GM19099 (cell line): ENCODE data around the gene ABL1.

Experiments used
- POLR2A ChIP-seq: IDR thresholded peaks from 3 replicates; pipeline ENCODE4 v1.6.1; 2011; ENCODE audit warnings: low read depth; ENCODE audit not compliant: insufficient read length; ENCODE audit errors: extremely low read depth

ABL1 gene

GRCh38 chr9:130899051-130899748, 64.1 kb downstream of the ABL1 start:
- no peak for TF ChIP-seq POLR2A

- TF ChIP-seq POLR2A = no peak
Measured at GRCh38 chr9:130900701-130901497, 65.8 kb downstream of the ABL1 start.

- no peak for TF ChIP-seq POLR2A
Measured at GRCh38 chr9:130901498-130902203, 66.6 kb downstream of the ABL1 start.

- TF ChIP-seq POLR2A = no peak
Measured at GRCh38 chr9:130902204-130903185, 67.4 kb downstream of the ABL1 start.

- no peak for TF ChIP-seq POLR2A
Measured at GRCh38 chr9:130903194-130904069, 68.4 kb downstream of the ABL1 start.

- no peak for TF ChIP-seq POLR2A
Measured at GRCh38 chr9:130904070-130905044, 69.3 kb downstream of the ABL1 start.

- no peak for TF ChIP-seq POLR2A
Measured at GRCh38 chr9:130905125-130905901, 70.3 kb downstream of the ABL1 start.

GRCh38 chr9:130905902-130906734, 71.1 kb downstream of the ABL1 start:
- TF ChIP-seq POLR2A = no peak

- TF ChIP-seq POLR2A = no peak
Measured at GRCh38 chr9:130906735-130907416, 71.8 kb downstream of the ABL1 start.

GRCh38 chr9:130908146-130908877, 73.3 kb downstream of the ABL1 start:
- TF ChIP-seq POLR2A = no peak
